GM12874 (cell line): Measurements from ENCODE around the gene PODXL2.

Experiments
- TF ChIP-seq, protein P1 (sequence below): IDR thresholded peaks from 2 replicates; pipeline ENCODE4 v1.5.1; 2011; ENCODE audit warnings: low read depth, mild to moderate bottlenecking, control low read depth, low read length, moderate library complexity; ENCODE audit not compliant: insufficient read depth

PODXL2 gene

DNA sequence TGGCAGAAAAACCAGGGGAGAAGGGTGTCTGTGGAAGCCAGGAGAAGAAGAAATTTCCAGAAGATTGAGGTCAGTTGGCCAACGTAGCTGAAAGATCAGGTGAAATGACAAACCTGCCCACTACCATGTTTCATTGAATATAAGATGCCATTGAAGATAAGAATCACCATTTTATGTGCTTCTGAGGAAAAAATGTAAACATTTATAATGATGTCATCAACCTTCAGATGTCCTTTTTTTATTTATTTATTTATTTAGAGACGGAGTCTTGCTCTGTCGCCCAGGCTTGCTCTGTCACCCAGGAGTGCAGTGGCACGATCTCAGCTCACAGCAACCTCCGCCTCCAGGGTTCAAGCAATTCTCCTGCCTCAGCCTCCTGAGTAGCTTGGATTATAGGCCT is 4.9 kb upstream of the PODXL2 start:
- TF ChIP-seq, protein P1, sequence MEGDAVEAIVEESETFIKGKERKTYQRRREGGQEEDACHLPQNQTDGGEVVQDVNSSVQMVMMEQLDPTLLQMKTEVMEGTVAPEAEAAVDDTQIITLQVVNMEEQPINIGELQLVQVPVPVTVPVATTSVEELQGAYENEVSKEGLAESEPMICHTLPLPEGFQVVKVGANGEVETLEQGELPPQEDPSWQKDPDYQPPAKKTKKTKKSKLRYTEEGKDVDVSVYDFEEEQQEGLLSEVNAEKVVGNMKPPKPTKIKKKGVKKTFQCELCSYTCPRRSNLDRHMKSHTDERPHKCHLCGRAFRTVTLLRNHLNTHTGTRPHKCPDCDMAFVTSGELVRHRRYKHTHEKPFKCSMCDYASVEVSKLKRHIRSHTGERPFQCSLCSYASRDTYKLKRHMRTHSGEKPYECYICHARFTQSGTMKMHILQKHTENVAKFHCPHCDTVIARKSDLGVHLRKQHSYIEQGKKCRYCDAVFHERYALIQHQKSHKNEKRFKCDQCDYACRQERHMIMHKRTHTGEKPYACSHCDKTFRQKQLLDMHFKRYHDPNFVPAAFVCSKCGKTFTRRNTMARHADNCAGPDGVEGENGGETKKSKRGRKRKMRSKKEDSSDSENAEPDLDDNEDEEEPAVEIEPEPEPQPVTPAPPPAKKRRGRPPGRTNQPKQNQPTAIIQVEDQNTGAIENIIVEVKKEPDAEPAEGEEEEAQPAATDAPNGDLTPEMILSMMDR, result no peak

DNA sequence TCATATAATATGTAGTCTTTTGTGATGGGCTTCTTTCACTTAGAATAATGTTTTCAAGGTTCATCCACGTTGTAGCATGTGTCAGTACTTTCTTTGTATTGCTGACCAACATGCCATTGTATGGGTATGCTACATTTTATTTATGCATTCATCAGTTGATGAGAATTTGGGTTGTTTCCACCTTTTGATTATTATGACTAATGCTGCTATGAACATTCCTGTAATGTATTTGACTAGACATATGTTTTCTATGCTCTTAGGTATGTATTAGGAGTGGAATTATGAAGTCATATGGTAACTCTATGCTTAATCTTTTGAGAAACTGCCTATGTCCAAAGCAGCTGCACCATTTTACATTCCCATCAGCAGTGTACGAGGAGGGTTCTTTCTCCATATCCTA is 3.2 kb upstream of the PODXL2 start:
- TF ChIP-seq, protein P1, result no peak

DNA sequence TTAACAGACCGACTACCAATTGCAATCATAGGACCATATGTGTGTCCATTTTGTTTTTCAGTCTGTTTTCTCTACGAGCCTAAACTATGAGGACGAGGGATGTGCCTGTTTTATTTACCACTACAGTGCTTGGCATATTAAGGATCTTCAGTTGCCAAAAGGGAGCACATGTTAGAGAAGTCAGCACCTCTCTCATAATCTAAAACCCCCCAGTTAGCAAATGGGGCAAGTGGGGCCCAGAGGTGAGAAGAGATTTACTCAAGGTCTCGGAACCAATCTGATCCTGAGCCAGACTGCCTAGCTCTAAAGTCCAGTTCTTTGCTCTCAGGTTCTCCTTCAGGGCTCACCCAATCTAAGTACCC is 578 bp upstream of the PODXL2 start:
- TF ChIP-seq, protein P1, result no peak

DNA sequence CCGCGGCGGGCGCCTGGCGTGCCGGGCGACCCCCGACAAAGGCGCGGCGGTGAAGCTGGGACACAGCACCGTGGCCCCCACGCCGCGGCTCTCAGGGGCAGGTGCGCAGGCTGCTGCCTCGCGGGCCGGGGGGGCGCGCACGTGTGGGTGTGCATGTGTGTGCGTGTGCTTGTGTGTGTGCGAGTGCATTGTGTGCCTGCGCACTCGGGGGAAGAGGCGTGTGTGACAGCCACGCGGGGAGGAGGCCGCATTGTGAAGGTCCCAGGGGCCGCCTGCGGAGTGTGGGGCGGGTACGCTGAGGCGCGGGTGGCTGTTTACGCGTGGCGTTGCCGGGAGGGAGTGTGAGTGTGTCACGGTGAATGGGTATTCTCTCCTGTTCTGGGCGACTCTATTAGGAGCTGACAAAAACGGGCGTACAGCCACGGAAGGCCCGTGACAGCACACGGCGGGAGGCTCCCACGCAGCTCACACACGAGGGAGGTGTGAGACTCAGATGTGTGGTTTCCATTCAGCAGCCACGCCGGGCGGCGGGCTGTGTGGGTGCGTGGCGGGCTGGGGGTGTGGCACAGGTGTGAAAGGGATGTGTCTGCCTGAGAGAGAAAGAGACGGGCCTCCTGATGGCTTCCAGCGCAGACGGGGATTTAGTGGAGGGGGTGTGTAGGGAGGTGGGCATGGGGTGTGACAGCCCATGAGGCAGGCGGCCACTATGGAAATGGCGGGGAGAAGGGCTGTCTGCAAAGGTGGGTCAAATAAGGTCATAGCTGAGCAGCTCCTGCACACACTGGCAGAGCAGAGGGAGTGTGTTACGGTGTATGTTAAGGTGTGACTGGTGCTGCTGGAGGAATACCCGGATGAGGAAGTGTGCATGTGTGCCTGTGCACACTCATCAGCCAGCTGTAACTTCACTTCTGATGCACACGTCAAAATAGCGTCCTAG is 750 bp downstream of the PODXL2 start:
- TF ChIP-seq, protein P1, result no peak

DNA sequence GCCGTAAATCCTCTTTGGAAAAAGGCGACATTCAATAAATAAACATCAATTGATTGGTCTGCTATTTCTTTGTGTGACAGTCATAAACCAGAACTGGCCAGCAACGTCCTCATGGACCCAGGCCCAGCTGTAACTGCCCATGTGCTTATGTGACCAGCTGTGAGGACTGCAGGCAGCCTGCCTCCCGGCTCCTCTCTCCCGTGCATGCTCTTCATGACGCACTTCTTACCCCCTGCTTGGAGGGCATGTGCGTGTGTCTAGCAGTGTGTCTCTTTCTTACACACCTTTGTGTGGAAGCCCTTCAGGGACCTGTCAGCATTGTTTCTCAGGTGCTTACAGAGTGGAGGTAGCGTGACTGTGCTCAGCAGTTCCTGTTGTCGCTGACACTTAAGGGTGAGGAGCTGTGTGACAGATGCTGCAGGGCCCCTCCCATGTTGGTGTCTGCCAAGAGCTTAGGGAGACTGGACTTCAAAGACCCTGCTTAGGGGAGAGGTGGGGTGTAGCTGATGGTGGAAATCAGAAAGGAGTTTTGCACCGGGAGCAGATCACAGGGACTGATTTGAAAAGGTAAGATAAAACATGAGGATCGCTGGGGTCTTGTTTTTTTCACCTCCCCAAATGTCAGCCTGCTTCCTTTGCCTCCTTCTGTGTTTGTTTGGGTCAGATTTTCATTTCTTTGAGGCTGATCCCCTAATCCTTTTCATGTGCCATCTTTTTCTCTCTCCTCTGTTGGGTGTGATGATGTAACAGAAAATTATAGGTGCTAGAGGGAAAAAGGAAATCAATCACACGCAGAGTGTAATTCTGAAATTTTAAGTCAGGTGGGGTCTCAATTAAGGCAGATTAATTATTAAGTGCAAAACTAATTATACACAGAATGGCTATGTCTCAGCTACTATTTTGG is 2.1 kb downstream of the PODXL2 start:
- TF ChIP-seq, protein P1, result no peak

DNA sequence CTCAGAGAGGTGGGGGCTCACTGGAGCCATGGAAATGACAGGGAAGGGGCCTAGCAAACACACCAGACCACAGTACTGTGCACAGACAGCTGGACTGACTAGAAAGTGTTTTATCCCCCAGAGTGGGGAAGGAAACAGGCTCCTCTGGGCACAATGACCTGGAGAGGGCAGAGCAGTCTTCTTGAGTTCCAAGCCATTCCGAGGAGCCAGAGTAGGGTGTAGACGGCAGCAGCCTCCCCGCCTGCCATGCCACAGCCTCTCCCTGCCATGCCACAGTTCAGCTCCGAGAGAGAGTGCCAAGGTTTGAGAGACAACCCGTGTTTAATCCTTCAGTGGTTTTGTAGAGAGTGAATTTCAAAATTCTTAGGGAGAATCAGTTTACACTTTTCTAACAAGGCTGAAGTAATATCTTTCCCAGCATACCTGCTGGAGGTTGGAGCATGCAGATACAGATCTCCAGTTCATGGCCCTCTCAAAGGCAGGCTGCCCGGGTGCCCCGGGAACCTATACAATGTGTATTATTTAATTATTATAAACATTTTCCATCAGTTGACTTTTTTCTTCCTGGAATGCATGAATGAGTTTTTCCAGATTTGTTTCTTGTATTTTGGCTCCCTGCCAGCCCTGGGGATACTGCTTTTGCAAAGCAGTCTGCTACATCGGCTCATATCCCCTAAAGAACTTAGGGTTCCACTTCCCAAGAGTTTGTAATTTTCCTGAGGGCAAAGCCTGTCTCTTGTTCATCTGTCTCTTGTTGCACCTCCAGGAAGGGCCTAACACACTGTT is 3.2 kb downstream of the PODXL2 start:
- TF ChIP-seq, protein P1, result no peak
